ENCODE data around the gene STARD3NL.

Gene STARD3NL

DNA sequence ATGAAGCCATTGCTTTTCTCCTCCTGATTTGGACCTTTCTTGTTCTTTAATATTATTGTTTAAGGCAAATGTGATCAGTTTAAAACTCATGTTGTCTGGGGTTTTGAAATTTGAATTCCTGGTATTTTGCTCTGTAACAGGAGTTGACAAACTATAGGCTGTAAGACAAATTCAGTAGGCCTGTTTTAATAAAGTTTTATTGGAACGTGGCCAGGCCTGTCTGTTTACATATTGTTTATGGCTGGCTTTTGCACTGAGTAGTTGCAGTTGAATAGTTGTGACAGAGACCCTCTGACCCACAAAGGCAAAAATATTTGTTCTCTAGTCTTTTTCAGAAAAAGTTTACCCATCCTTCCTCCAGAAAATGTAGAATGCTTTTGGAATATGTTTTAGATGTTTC is 29.8 kb downstream of the STARD3NL start:
- no peak for TF ChIP-seq CTCF (IDR thresholded peaks at IDR 0.05; ENCODE audit: low read depth, low read length, missing control alignments)
- no peak for DNase-seq (ENCODE audit: low read depth)

DNA sequence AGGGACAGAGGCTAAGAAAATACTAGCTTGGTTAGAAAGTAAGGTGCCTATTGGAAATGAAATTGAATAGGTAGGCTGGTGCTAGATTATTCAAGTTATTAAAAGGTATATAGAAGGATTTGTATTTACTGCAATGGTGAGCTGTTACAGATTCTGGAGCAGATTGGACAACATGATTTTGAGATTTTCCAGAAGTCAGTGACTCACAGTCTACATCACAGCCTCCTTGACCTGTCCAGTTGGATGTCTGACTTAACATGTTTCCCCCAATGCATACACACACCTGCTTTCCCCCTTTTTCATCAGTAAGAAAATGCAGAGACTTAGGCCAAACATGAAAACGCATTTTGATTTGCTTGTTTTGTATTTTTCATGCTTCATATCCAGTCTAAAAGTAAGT is 33.4 kb downstream of the STARD3NL start:
- no peak for DNase-seq (ENCODE audit: low read depth)
- no peak overlapping the region for H3K4me3 ChIP-seq (ENCODE audit: low read depth, low read length)
- no peak for TF ChIP-seq CTCF (IDR thresholded peaks at IDR 0.05; ENCODE audit: low read depth, low read length, missing control alignments)

More for the DNA sequence above, 29.8 kb downstream of the STARD3NL start:
- no peak overlapping the region for H3K4me3 ChIP-seq (ENCODE audit: low read depth, low read length)

DNA sequence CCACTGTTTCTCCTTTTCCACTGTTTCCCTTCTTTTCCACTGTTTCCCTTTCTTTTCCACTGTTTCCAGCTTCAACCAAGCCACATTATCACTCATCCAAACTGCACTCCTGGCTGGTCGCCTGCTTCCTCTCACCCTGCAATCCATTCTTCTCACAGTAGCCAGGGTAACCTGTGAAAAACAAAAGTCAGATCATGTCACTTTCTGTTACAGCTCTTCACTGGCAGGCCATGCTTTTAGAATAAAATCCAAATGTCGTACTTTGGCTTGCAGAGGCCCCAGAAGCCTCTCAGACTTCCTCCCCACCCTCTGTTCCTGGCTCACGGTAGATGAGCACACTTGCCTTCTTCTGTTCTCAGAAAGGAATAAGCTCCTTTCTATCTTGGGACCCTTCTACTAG is 33.9 kb downstream of the STARD3NL start:
- H3K4me3 ChIP-seq (ENCODE audit: low read depth, low read length) = no peak overlapping the region
- no peak for DNase-seq (ENCODE audit: low read depth)
- no peak for TF ChIP-seq CTCF (IDR thresholded peaks at IDR 0.05; ENCODE audit: low read depth, low read length, missing control alignments)

DNA sequence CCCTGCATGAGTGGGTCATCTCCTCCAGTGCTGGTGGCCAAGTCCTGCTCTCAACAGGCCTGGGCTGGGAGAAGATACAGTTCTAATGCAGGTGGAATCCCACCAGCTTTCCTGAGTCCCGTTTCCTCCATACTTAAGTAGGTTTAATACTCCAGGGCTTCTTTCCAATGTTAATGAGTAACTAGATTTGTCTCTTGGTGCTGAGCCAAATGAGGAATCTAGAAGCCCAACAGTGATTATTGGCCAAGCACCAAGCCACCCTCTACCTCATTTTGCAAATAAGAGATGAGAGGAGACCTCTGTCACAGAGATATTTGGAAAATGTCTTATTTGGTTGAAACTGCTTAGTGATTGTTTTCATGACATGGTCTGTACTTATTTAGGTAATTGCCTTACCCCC is 37.1 kb downstream of the STARD3NL start:
- DNase-seq (ENCODE audit: low read depth) = no peak
- TF ChIP-seq CTCF (IDR thresholded peaks at IDR 0.05; ENCODE audit: low read depth, low read length, missing control alignments) = no peak
- no peak overlapping the region for H3K4me3 ChIP-seq (ENCODE audit: low read depth, low read length)

GRCh38 chr7:38215735-38216670 is 38.0 kb downstream of the STARD3NL start:
- no peak overlapping the region for H3K4me3 ChIP-seq (ENCODE audit: low read depth, low read length)
- peak; percentile 60 for DNase-seq (ENCODE audit: low read depth)
- TF ChIP-seq CTCF (IDR thresholded peaks at IDR 0.05; ENCODE audit: low read depth, low read length, missing control alignments) = peak; percentile 97

DNA sequence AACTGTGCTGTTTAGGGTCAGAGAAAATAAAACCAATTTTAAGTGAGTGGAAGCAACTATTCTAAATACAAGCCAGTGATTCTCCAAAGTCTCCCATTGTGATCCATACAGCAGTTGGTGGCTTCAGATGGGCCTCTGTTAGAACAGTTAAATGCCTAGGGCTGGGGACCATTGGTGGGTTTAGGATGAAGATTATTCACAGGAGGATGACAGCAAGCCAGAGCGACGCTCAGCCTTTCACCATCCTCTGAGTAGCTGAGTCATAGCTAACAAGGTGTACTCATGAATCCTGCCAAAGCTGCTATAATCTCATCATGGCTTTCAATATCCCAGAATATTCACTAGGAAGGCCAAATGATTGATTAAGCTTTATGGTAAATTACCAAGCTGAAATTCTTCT is 39.6 kb downstream of the STARD3NL start:
- TF ChIP-seq CTCF (IDR thresholded peaks at IDR 0.05; ENCODE audit: low read depth, low read length, missing control alignments) = no peak
- H3K4me3 ChIP-seq (ENCODE audit: low read depth, low read length) = no peak overlapping the region
- no peak for DNase-seq (ENCODE audit: low read depth)

GRCh38 chr7:38220452-38220851 is 42.4 kb downstream of the STARD3NL start:
- no peak for DNase-seq (ENCODE audit: low read depth)
- TF ChIP-seq CTCF (IDR thresholded peaks at IDR 0.05; ENCODE audit: low read depth, low read length, missing control alignments) = no peak
- H3K4me3 ChIP-seq (ENCODE audit: low read depth, low read length) = no peak overlapping the region
